Neutrophil (primary cell): Measurements from ENCODE around the gene HOXC9.

Experiments
- H3K27ac ChIP-seq: fragments of 200-600 bp; sonication (generic); 2 replicates; pipeline ENCODE4 v1.5.1; 2016; ENCODE audit warnings: mild to moderate bottlenecking, moderate library complexity
- H3K27me3 ChIP-seq: fragments of 200-600 bp; sonication (generic); 2 replicates; pipeline ENCODE4 v1.6.0; 2016; ENCODE audit warnings: mild to moderate bottlenecking
- H3K36me3 ChIP-seq: fragments of 200-600 bp; sonication (generic); 2 replicates; pipeline ENCODE4 v1.5.1; 2017
- H3K4me1 ChIP-seq, 2 experiments: fragments of 200-600 bp in 1 of 2; sonication (generic) in 1 of 2; 1 replicate in 1 of 2; 2 replicates in 1 of 2; pipeline versions ENCODE4 v1.5.1 to v1.6.1; 2013 to 2016; ENCODE audit warnings: low read depth in 1 of 2, low read length in 1 of 2, mild to moderate bottlenecking in 1 of 2, moderate library complexity in 1 of 2; ENCODE audit not compliant: control insufficient read depth in 1 of 2, insufficient read depth in 1 of 2
- H3K4me3 ChIP-seq, 2 experiments: fragments of 200-600 bp in 1 of 2; sonication (generic) in 1 of 2; 1 replicate in 1 of 2; 2 replicates in 1 of 2; pipeline ENCODE4 v1.5.1; 2013 to 2016; ENCODE audit warnings: low read depth in 1 of 2, low read length in 1 of 2, mild to moderate bottlenecking in 1 of 2, moderate library complexity in 1 of 2
- H3K9me3 ChIP-seq: fragments of 200-600 bp; sonication (generic); 2 replicates; pipeline ENCODE4 v1.5.1; 2016
- TF ChIP-seq, protein P1 (sequence below): fragments of 200-600 bp; sonication (generic); IDR thresholded peaks from 2 replicates; pipeline ENCODE4 v1.5.1; 2016; ENCODE audit warnings: antibody characterized with exemption

Gene HOXC9

DNA sequence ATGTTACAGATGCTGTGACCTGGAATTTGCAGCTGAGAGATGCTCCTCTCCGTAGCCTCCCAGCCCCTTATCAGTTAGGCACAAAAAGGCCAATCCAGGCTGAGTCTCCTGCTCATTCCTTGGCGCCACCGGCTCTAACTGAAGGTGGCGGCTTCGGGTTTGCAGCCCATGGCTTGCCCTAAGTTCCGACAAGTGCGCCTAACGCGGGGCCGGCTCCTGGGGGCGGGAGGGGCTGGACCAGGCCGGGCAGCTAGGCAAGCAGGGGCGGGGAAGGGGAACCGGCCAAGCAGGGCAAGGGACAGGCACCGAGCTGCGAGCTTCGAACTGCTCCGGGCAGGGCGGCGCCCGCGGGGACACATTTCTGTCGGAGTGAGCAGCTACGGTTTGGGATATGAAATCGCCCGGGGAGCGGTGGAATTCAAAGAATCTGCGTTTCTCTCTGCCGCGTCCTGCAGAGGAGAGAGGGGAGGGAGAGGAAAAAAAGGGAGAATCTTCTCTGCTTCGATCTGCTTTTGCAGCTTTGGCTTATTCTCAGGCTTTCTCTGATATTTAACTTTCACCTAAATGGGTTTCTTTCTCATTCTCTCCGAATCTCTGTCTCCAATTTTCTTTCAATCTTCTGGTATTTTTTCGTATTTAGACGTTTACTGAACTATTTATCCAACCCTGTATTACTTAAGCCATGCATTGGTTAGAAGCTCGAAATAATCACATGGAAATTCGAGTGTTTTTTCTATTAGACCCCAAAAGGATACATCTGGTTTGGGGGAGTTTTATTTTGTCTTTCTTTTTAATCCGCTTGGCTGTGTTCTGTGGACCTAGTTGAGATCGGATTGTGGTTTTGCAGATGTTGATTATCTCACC lies 46.9 kb upstream of the HOXC9 start:
- TF ChIP-seq, protein P1, sequence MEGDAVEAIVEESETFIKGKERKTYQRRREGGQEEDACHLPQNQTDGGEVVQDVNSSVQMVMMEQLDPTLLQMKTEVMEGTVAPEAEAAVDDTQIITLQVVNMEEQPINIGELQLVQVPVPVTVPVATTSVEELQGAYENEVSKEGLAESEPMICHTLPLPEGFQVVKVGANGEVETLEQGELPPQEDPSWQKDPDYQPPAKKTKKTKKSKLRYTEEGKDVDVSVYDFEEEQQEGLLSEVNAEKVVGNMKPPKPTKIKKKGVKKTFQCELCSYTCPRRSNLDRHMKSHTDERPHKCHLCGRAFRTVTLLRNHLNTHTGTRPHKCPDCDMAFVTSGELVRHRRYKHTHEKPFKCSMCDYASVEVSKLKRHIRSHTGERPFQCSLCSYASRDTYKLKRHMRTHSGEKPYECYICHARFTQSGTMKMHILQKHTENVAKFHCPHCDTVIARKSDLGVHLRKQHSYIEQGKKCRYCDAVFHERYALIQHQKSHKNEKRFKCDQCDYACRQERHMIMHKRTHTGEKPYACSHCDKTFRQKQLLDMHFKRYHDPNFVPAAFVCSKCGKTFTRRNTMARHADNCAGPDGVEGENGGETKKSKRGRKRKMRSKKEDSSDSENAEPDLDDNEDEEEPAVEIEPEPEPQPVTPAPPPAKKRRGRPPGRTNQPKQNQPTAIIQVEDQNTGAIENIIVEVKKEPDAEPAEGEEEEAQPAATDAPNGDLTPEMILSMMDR = no peak
- no peak overlapping the region for H3K27ac ChIP-seq
- no peak overlapping the region for H3K4me3 ChIP-seq
- peaks cover 100% of the 10 kb centered on the region for H3K27me3 ChIP-seq
- no peaks in the 10 kb centered on the region for H3K9me3 ChIP-seq
- H3K36me3 ChIP-seq = no peaks in the 10 kb centered on the region
- no peaks in the 10 kb centered on the region for H3K4me1 ChIP-seq

DNA sequence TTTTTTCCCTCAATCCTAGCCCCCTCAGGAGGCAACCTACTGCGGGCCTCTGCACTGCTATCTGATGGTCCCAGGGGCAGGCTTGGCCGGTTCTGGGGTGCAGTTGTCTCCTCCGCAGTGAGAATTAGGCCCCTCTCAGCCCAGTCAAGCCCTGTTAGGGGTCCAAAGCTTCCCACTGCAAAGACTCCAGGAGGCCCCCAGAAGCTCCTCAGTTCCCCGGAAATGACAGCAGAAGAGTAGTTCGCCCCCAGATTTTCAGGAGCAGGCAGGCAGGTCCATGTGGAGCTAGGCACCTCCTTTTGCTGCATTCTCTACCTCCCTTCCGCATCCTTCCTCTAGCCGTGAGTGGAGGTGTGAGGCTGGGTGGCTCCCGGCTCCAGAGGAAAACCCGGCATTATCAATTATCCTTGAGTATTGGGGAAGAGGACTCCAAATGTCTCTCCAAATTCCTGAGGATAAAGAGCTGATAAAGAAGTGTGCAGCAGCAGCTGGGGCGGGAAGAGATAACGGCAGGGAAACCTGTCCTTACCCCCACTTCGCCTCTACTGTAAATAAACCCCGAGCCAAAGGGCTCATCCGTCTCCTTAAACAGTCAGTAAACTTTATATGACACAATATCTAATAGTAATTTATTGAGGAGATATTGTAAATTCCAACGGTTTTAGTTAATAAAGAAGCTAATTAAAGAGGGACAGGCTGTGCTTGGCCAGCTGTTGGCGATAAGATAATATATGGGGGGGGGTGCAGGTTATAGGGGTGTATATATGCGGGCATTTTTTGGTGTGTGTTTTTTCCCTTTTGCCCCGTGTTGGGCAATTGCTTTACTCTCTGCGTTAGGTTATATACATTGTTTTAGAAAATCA lies 45.9 kb upstream of the HOXC9 start:
- Histone ChIP-seq H3K4me1 (no peaks in the 10 kb centered on the region), H3K9me3 (no peaks in the 10 kb centered on the region), H3K27ac (no peak overlapping the region), H3K36me3 (no peaks in the 10 kb centered on the region), H3K27me3 (peaks cover 100% of the 10 kb centered on the region), H3K4me3 (no peak overlapping the region)
- TF ChIP-seq, protein P1 = no peak

DNA sequence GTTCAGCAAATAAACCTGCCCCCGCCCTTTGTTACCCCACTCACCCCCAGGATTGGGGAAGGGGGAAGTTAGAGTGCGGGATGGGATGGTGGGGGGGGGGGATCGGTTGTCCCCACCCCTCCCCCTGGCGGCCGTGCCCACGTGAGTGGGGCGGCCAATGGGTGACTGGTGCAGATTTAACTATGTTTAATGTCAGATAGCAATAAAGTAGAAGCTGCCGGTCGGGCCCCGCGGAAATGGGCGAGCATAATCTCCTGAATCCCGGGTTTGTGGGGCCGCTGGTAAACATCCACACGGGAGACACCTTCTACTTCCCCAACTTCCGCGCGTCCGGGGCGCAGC lies 45.3 kb upstream of the HOXC9 start, which contains the start of gene HOXC12:
TSS of gene HOXC12 (plus strand) at position 210 of the 342 bp plus-strand sequence. CDS start at position 237, 27 bp downstream.
- Histone ChIP-seq H3K4me1 (no peaks in the 10 kb centered on the region), H3K9me3 (no peaks in the 10 kb centered on the region), H3K4me3 (no peak within 1 kb of the TSS), H3K27me3 (peaks cover 100% of the 10 kb centered on the region), H3K36me3 (no peaks in the 10 kb centered on the region), H3K27ac (no peak within 1 kb of the TSS)
- TF ChIP-seq, protein P1 = no peak

DNA sequence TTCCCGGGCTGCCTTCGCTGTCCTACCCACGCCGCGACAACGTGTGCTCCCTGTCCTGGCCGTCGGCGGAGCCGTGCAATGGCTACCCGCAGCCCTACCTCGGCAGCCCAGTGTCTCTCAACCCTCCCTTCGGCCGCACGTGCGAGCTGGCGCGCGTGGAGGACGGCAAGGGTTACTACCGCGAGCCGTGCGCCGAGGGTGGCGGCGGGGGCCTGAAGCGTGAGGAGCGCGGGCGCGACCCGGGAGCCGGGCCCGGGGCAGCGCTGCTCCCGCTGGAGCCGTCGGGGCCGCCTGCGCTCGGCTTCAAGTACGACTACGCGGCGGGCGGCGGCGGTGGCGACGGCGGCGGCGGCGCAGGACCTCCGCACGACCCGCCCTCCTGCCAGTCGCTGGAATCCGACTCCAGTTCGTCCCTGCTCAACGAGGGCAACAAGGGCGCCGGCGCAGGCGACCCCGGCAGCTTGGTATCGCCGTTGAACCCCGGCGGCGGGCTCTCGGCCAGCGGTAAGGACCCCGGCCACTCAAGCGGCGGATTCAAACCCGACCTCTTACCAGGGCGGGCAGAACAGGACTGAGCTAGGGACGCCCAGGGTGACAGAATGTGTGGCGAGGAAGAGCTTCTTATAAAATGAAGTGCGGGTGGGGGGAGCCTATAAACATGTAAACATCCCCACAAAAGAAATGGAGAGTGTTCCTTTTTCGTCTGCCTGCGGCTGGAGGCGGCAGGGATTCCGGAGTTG lies 44.8 kb upstream of the HOXC9 start:
- TF ChIP-seq, protein P1 = no peak
- no peak overlapping the region for H3K4me3 ChIP-seq
- H3K27me3 ChIP-seq = peaks cover 100% of the 10 kb centered on the region
- H3K4me1 ChIP-seq = no peaks in the 10 kb centered on the region
- H3K9me3 ChIP-seq = no peaks in the 10 kb centered on the region
- no peaks in the 10 kb centered on the region for H3K36me3 ChIP-seq
- no peak overlapping the region for H3K27ac ChIP-seq

DNA sequence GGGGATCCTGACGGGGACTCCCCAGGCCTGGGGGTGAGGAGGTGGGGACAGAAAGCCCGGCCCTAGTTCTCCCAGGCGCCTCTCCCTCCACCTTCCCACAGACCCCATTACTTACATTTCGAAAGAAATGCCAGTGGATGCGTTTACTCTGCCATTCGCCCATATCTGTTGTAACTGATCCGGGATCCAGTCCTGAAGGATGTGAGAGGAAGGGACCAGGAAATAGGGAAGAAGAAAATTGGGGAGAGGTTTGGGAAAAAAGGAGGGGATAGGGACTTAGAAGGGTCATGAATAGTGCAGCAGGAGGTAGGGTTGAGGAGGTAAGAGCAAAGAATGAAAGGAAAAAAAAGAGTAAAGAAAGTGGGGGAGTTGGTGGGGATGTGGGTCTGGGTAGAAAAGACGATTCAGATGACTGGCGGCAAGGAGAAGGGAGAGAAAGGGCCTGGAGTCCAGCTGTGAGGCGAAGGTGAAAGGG lies 44.1 kb upstream of the HOXC9 start:
- Histone ChIP-seq H3K4me3 (no peak overlapping the region), H3K27ac (no peak overlapping the region), H3K27me3 (peaks cover 100% of the 10 kb centered on the region), H3K36me3 (no peaks in the 10 kb centered on the region), H3K9me3 (no peaks in the 10 kb centered on the region), H3K4me1 (no peaks in the 10 kb centered on the region)
- TF ChIP-seq, protein P1 = no peak
